ENCODE results near the gene DELE1. TPM values are rescaled to one million over a fixed set of nuclear protein-coding genes. Genes with fewer than 3 reads are reported as not detected.

DELE1 gene
- total and polyA plus RNA-seq, 4 donors = 46.3 to 141 (median 69.2) TPM

DNA sequence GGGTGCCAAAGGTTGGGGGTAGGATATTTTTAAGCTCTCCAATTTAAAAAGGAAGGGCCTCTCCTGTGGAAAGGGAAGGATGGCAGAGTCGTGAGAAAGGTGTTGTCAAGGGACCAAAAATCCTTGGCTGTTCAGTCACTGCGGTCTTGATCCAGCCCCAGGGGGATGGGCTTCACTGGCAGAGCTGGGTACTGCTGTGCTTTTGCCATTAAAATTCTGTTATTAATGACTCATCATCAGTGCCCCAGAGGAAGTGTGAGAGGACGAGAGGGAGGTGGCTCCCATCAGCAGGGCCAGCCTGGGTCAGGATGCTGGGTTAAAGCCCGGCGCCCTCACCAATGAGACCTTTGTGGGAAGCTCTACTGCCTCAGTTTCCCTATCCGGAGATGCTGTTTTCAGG is 17.6 kb downstream of the DELE1 start:
- peak overlapping the region in 1 of 2 donors; percentile 72 for H3K27ac ChIP-seq (ENCODE audit: low read depth in 1 of 2, low read length in 1 of 2)
- TF ChIP-seq, protein P1, sequence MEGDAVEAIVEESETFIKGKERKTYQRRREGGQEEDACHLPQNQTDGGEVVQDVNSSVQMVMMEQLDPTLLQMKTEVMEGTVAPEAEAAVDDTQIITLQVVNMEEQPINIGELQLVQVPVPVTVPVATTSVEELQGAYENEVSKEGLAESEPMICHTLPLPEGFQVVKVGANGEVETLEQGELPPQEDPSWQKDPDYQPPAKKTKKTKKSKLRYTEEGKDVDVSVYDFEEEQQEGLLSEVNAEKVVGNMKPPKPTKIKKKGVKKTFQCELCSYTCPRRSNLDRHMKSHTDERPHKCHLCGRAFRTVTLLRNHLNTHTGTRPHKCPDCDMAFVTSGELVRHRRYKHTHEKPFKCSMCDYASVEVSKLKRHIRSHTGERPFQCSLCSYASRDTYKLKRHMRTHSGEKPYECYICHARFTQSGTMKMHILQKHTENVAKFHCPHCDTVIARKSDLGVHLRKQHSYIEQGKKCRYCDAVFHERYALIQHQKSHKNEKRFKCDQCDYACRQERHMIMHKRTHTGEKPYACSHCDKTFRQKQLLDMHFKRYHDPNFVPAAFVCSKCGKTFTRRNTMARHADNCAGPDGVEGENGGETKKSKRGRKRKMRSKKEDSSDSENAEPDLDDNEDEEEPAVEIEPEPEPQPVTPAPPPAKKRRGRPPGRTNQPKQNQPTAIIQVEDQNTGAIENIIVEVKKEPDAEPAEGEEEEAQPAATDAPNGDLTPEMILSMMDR (IDR thresholded peaks at IDR 0.05; ENCODE audit: control extremely low read depth, extremely low read depth) = no peak
- 56 to 64% methylated on average over 6 of the region's 6 CpGs for WGBS, 2 donors
- no peak overlapping the region for H3K4me3 ChIP-seq
- no peak for DNase-seq
- ATAC-seq (ENCODE audit: insufficient read depth, low FRiP score) = no peak
- H3K4me1 ChIP-seq (ENCODE audit: control insufficient read depth in 5 of 5, insufficient read depth in 5 of 5, low read length in 5 of 5) = peaks cover 0 to 15% (median 5%) of the 10 kb centered on the region in 5 donors
- H3K9ac ChIP-seq (ENCODE audit: insufficient read depth in 1 of 2, low read length in 2 of 2) = no peak overlapping the region
- peaks cover 4 to 30% (median 7%) of the 10 kb centered on the region in 4 donors for H3K36me3 ChIP-seq (ENCODE audit: control insufficient read depth in 4 of 4, insufficient read depth in 4 of 4, low read length in 4 of 4)
- peaks cover 0 to 7% (median 0%) of the 10 kb centered on the region in 3 donors for H3K27me3 ChIP-seq (ENCODE audit: control insufficient read depth in 3 of 3, insufficient read depth in 3 of 3, low read length in 2 of 3)
- H3K9me3 ChIP-seq (ENCODE audit: control insufficient read depth in 4 of 4, insufficient read depth in 3 of 4, low read length in 3 of 4) = no peaks in the 10 kb centered on the region

GRCh38 chr5:141941779-141942178 is 18.1 kb downstream of the DELE1 start:
- Histone ChIP-seq H3K27me3 (ENCODE audit: control insufficient read depth in 3 of 3, insufficient read depth in 3 of 3, low read length in 2 of 3) (peaks cover 0 to 7% (median 0%) of the 10 kb centered on the region in 3 donors), H3K27ac (ENCODE audit: low read depth in 1 of 2, low read length in 1 of 2) (peak overlapping the region in 1 of 2 donors; percentile 9), H3K4me3 (no peak overlapping the region), H3K9me3 (ENCODE audit: control insufficient read depth in 4 of 4, insufficient read depth in 3 of 4, low read length in 3 of 4) (no peaks in the 10 kb centered on the region), H3K36me3 (ENCODE audit: control insufficient read depth in 4 of 4, insufficient read depth in 4 of 4, low read length in 4 of 4) (peaks cover 4 to 29% (median 7%) of the 10 kb centered on the region in 4 donors), H3K9ac (ENCODE audit: insufficient read depth in 1 of 2, low read length in 2 of 2) (no peak overlapping the region), H3K4me1 (ENCODE audit: control insufficient read depth in 5 of 5, insufficient read depth in 5 of 5, low read length in 5 of 5) (peaks cover 0 to 18% (median 5%) of the 10 kb centered on the region in 5 donors)
- WGBS, 2 donors = 72 to 74% methylated on average over 6 of the region's 6 CpGs
- TF ChIP-seq, protein P1 (IDR thresholded peaks at IDR 0.05; ENCODE audit: control extremely low read depth, extremely low read depth) = no peak
- no peak for DNase-seq
- ATAC-seq (ENCODE audit: insufficient read depth, low FRiP score) = no peak

DNA sequence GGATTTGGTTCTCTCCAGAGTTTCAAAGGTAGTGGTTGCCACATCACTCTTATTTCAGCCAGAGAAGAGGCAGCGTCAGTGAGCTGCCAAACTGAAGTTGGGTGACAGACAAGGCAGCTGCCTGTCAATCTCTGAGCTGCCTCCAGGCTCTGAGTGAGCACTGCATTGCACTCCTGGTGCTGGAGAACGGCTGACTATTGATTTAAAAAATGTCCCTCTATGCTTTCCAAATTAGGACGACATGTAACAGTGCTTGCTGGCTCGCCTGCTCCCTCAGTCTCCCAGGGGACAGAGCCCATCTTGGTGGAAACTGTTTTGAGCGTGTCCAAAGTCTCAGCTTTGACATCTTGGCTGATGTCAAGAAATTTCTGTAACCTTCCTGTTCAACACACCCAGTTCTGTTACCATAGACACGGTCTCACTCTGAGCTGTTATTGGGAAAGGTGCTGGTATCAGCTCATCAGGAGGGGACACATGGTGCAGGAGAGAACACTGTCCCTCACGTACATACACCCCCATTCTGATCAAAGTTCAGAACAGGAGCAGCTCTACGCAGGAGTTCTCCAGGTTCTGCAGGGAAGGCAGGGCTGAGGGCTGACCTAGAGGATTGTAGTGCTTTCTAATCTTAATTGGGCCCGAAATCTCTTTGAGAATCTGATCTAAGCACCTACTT is 18.6 kb downstream of the DELE1 start:
- Histone ChIP-seq H3K36me3 (ENCODE audit: control insufficient read depth in 4 of 4, insufficient read depth in 4 of 4, low read length in 4 of 4) (peaks cover 4 to 23% (median 7%) of the 10 kb centered on the region in 4 donors), H3K4me3 (no peak overlapping the region), H3K27me3 (ENCODE audit: control insufficient read depth in 3 of 3, insufficient read depth in 3 of 3, low read length in 2 of 3) (peaks cover 0 to 7% (median 0%) of the 10 kb centered on the region in 3 donors), H3K9ac (ENCODE audit: insufficient read depth in 1 of 2, low read length in 2 of 2) (no peak overlapping the region), H3K9me3 (ENCODE audit: control insufficient read depth in 4 of 4, insufficient read depth in 3 of 4, low read length in 3 of 4) (no peaks in the 10 kb centered on the region), H3K4me1 (ENCODE audit: control insufficient read depth in 5 of 5, insufficient read depth in 5 of 5, low read length in 5 of 5) (peaks cover 0 to 19% (median 5%) of the 10 kb centered on the region in 5 donors), H3K27ac (ENCODE audit: low read depth in 1 of 2, low read length in 1 of 2) (peak overlapping the region; percentile 17 to 69)
- TF ChIP-seq, protein P1 (IDR thresholded peaks at IDR 0.05; ENCODE audit: control extremely low read depth, extremely low read depth) = no peak
- WGBS, 2 donors = 72 to 82% methylated on average over 9 of the region's 9 CpGs
- DNase-seq = no peak
- ATAC-seq (ENCODE audit: insufficient read depth, low FRiP score) = no peak
